ENCODE data around the gene RNMT. TPM values are rescaled to one million over a fixed set of nuclear protein-coding genes. Genes with fewer than 3 reads are reported as not detected.
"Not testable (repeated sequence)": the region's sequence is repeated elsewhere in the genome, so short reads cannot be mapped to it uniquely, and the experiment has no call there.

The RNMT gene
- total RNA-seq (2022) (38.4 and 53.0 TPM in 2 replicates), Bru-seq, nascent RNA (percentile 96 among the genes with signal in this experiment), BruChase-seq, experiment 1, labeled RNA remaining after a 6-hour chase (percentile 90 among the genes with signal in this experiment), BruChase-seq, experiment 2, labeled RNA remaining after a 2-hour chase (percentile 96 among the genes with signal in this experiment)
- long read RNA-seq, full-length matches to known transcripts = 25 of 42 reads
- long read RNA-seq, partial matches to known transcripts = 3 of 42 reads
- long read RNA-seq, other reads (novel, unspliced or antisense) = 14 of 42 reads

DNA sequence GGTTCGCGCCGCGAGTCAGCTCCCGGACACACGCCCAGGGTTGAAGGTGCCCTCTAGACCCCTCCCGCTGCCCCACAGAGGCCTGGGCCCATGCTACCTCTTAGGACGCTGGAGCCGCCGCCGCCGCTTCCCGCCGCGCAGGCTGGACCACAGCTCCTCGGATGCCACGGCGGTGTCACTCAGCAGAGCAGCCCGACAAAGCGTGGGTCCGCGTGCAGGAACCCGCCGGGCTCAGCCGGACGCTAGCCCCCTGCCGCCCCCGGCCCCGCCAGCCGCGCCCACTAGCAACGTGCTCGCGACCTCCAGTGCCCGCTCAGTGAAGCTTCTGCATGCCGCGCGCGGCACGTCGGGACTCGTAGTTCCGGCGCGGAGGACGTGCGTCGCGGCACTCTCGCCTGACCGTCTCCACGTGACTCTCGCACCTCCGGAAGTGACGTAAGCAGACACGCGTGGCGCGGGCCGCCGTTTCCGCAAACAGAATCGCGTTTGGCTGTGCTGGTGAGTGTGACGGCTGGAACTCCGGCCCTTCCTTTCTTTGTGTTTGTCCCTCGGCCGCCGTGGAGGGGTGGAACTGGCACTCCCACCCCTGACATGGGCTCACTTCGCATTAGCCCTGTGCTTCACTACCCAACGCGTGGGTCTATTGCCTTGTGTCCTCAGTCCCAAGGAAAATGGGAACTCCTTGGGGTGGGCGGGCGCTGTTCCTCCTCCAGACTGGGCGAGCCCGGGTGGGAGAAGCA lies at the start of gene RNMT, which contains the start of gene FAM210A:
Gene RNMT (plus strand): TSS at position 442 of the 740 bp plus-strand sequence. CDS start 4,845 bp downstream, outside the sequence.
Gene FAM210A (minus strand): TSS at position 327 of the 740 bp plus-strand sequence. CDS start 44,481 bp downstream, outside the sequence.
- peak; percentile 92 for DNase-seq (ENCODE audit: unreplicated experiment)
- BruUV-seq (replicated peaks) = no TSS peak
- Mint-ChIP-seq H3K36me3 (ENCODE audit: insufficient read depth, unreplicated experiment) (peaks cover 21% of the 10 kb centered on the region), H3K27me3 (ENCODE audit: insufficient read depth, unreplicated experiment) (no peaks in the 10 kb centered on the region), H3K9me3 (ENCODE audit: unreplicated experiment) (no peaks in the 10 kb centered on the region), H3K4me1 (ENCODE audit: insufficient read depth, unreplicated experiment) (peaks cover 29% of the 10 kb centered on the region), H3K27ac (ENCODE audit: low read depth, unreplicated experiment) (peak within 1 kb of the TSS; percentile 98), H3K4me3 (ENCODE audit: unreplicated experiment) (peak within 1 kb of the TSS; percentile 89)
- CTCF ChIA-PET = interaction anchor here (0.6 to 1.2 kb wide), 2 partner anchors 13 to 1249 kb away, joined by 3 read pairs; no protein-coding TSS in a partner anchor
- TF ChIP-seq, protein P1, sequence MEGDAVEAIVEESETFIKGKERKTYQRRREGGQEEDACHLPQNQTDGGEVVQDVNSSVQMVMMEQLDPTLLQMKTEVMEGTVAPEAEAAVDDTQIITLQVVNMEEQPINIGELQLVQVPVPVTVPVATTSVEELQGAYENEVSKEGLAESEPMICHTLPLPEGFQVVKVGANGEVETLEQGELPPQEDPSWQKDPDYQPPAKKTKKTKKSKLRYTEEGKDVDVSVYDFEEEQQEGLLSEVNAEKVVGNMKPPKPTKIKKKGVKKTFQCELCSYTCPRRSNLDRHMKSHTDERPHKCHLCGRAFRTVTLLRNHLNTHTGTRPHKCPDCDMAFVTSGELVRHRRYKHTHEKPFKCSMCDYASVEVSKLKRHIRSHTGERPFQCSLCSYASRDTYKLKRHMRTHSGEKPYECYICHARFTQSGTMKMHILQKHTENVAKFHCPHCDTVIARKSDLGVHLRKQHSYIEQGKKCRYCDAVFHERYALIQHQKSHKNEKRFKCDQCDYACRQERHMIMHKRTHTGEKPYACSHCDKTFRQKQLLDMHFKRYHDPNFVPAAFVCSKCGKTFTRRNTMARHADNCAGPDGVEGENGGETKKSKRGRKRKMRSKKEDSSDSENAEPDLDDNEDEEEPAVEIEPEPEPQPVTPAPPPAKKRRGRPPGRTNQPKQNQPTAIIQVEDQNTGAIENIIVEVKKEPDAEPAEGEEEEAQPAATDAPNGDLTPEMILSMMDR (IDR thresholded peaks at IDR 0.05; ENCODE audit: unreplicated experiment) = no peak
- POLR2A ChIA-PET = interaction anchor here (0.6 to 4.7 kb wide), 23 partner anchors 9 to 1350 kb away, joined by 3 to 108 read pairs (median 4); partner anchors contain the start of gene CEP192
- intact Hi-C loops (cut with micrococcal nuclease) = loop anchor here (1.0 to 10.0 kb wide), 3 partner anchors 16 to 172 kb away; no protein-coding TSS in a partner anchor

DNA sequence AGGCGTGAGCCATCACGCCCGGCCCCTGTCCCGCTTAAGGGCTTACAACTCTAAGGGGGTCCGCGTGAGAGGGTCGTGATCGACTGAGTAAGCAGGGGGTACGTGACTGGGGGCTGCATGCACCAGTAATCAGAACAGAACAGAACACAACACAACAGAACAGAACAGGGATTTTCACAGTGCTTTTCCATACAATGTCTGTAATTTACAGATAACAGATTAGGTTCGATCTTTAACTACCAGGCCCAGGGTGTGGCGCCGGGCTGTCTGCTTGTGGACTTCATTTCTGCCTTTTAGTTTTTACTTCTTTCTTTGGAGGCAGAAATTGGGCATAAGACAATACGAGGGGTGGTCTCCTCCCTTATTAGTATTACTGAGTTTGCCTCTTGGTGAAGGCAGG lies 49.1 kb upstream of the RNMT start:
- H3K4me3 Mint-ChIP-seq (ENCODE audit: unreplicated experiment); DNase-seq (ENCODE audit: unreplicated experiment); H3K27ac Mint-ChIP-seq (ENCODE audit: low read depth, unreplicated experiment); H3K4me1 Mint-ChIP-seq (ENCODE audit: insufficient read depth, unreplicated experiment); BruUV-seq (replicated peaks); H3K9me3 Mint-ChIP-seq (ENCODE audit: unreplicated experiment); intact Hi-C loops (cut with micrococcal nuclease); H3K27me3 Mint-ChIP-seq (ENCODE audit: insufficient read depth, unreplicated experiment): not testable (repeated sequence)
- CTCF ChIA-PET = interaction anchor here (0.6 kb wide), 2 partner anchors 322 to 519 kb away, joined by 3 to 4 read pairs; no protein-coding TSS in a partner anchor
- peaks cover 28% of the 10 kb centered on the region for H3K36me3 Mint-ChIP-seq (ENCODE audit: insufficient read depth, unreplicated experiment)
- POLR2A ChIA-PET = interaction anchor here (0.6 kb wide), 1 partner anchor 13 kb away, joined by 3 read pairs; no protein-coding TSS in a partner anchor

DNA sequence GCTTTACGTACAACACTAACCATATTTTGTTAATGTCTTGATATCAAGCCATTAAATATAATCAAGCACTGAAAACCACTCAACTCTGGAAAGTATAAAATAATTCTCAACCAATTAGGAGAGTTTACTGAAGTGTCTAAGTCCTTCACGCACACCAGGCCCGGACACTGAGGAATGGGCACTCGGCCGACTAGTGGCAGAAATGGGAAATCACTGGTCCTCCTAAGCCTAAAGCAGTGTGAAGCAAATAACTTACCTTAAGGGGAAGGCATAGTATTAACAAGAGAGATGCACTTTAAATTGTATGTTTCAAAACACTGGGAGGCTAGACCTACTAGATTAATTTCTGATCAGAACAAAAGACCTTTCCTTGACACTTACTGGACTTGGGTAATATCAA lies 45.9 kb upstream of the RNMT start:
- Mint-ChIP-seq H3K9me3 (ENCODE audit: unreplicated experiment) (no peaks in the 10 kb centered on the region), H3K27ac (ENCODE audit: low read depth, unreplicated experiment) (no peak overlapping the region), H3K4me1 (ENCODE audit: insufficient read depth, unreplicated experiment) (peaks cover 3% of the 10 kb centered on the region), H3K27me3 (ENCODE audit: insufficient read depth, unreplicated experiment) (no peaks in the 10 kb centered on the region), H3K4me3 (ENCODE audit: unreplicated experiment) (no peak overlapping the region), H3K36me3 (ENCODE audit: insufficient read depth, unreplicated experiment) (peaks cover 19% of the 10 kb centered on the region)
- TF ChIP-seq, protein P1 (IDR thresholded peaks at IDR 0.05; ENCODE audit: unreplicated experiment) = peak; percentile 10
- DNase-seq (ENCODE audit: unreplicated experiment) = peak; percentile 33
- POLR2A ChIA-PET = interaction anchor here (0.7 to 1.8 kb wide), 2 partner anchors 45 to 95 kb away, joined by 4 read pairs; partner anchors contain the start of gene FAM210A
- intact Hi-C loops (cut with micrococcal nuclease) = loop anchor here (5.0 kb wide), 1 partner anchor 47 kb away; the partner anchor contains the start of genes FAM210A and RNMT
- BruUV-seq (replicated peaks) = no TSS peak
- CTCF ChIA-PET = no interaction called here

DNA sequence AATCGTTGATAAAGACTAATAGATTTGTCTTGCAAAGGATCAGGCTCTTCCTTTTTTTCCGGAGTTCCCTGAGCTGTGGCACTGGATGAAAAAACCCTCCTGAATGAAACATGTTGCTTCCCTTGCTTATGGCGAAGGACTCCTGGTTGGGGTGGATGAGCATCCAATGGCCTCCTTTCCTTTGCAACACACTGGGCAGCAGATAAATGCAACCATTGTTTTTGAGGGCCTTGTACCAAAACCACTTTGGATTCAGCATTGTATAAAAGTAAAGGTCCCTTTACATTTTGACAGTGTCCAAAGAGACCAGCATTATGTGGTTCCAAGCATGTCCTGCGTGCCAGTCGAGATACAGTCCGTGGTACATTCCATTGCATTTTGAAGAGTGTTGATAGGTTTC lies 44.8 kb upstream of the RNMT start:
- Mint-ChIP-seq H3K27ac (ENCODE audit: low read depth, unreplicated experiment) (no peak overlapping the region), H3K4me3 (ENCODE audit: unreplicated experiment) (no peak overlapping the region), H3K27me3 (ENCODE audit: insufficient read depth, unreplicated experiment) (no peaks in the 10 kb centered on the region), H3K9me3 (ENCODE audit: unreplicated experiment) (no peaks in the 10 kb centered on the region), H3K4me1 (ENCODE audit: insufficient read depth, unreplicated experiment) (peaks cover 7% of the 10 kb centered on the region), H3K36me3 (ENCODE audit: insufficient read depth, unreplicated experiment) (peaks cover 13% of the 10 kb centered on the region)
- ChIA-PET CTCF (no interaction called here), POLR2A (interaction anchor here (0.6 kb wide), 1 partner anchor 56 kb away, joined by 3 read pairs; no protein-coding TSS in a partner anchor)
- intact Hi-C loops (cut with micrococcal nuclease) = loop anchor here (5.0 kb wide), 1 partner anchor 46 kb away; the partner anchor contains the start of genes FAM210A and RNMT
- no TSS peak for BruUV-seq (replicated peaks)
- no peak for DNase-seq (ENCODE audit: unreplicated experiment)
- TF ChIP-seq, protein P1 (IDR thresholded peaks at IDR 0.05; ENCODE audit: unreplicated experiment) = no peak

Data from MCF 10A (cell line).